Measurements from ENCODE around the gene RPL37.
A peak's percentile ranks its signal among the peaks of the same experiment; 100 is the strongest.
"Not testable (repeated sequence)": the region's sequence is repeated elsewhere in the genome, so short reads cannot be mapped to it uniquely, and the experiment has no call there.

RPL37 gene

GRCh38 chr5:40834849-40835787 is at the start of gene RPL37:
Gene RPL37, minus strand, starts transcription at chr5:40835222. Its CDS starts 37 bp downstream, at chr5:40835185.
- in situ Hi-C loops (cut with HindIII; ENCODE audit: low pct_ligation_motif_present, low pct_unique_long_range_greater_than_20kb, low sequenced_read_pairs) = no loop called here
- DNase-seq = peak; percentile 93

DNA sequence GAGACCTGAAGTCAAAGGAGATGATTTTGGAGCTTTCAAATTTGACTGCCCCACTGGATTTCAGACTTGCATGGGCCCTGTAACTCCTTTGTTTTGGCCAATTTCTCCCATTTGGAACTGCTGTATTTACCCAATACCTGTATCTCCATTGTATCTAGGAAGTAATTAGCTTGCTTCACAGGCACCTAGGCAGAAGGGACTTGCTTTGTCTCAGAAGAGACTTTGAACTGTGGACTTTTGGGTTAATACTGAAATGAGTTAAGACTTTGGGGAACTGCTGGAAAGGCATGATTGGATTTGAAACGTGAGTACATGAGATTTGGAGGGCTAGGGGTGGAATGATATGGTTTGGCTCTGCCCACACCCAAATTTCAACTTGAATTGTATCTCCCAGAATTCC is 48.0 kb upstream of the RPL37 start:
- DNase-seq; in situ Hi-C loops (cut with HindIII; ENCODE audit: low pct_ligation_motif_present, low pct_unique_long_range_greater_than_20kb, low sequenced_read_pairs): not testable (repeated sequence)

- no peak for DNase-seq
- in situ Hi-C loops (cut with HindIII; ENCODE audit: low pct_ligation_motif_present, low pct_unique_long_range_greater_than_20kb, low sequenced_read_pairs) = no loop called here
These were observed 47.3 kb upstream of the RPL37 start for GRCh38 chr5:40882291-40882690.

DNA sequence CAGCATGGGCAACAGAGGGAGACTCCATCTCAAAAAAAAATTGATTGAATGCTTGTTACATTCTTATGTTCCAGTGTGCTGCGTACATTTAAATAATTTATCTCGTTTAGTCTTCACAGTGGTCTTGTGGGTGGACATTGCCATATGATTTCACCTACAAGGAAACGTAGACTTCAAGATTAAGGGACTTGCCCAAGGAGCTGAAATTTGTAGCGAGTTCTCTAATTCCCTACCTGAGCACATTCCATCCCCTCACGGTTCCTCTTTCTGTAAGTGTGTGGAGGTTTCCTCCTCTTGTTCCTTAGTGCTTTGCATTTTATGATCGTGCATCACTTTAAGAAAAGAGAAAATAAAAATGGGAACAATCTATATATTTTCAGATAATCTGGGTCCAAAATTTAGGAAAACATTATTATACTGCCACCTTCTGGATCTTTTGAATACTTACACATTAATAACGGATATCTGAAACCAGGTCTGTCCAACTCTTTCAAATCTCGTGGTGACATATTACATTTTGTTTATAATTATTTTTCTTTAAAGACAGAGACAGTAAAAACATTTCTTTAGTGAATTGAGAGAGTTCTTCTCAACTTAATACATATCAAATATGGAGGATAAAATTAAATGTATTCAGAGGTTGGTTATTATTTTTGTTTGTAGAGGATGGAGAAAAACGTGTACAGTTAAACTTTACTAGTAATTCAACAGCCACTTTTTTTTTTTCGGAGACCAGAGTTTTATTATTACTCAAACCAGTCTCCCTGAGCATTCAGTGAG is 44.3 kb upstream of the RPL37 start:
- in situ Hi-C loops (cut with HindIII; ENCODE audit: low pct_ligation_motif_present, low pct_unique_long_range_greater_than_20kb, low sequenced_read_pairs) = no loop called here
- peak; percentile 25 for DNase-seq

DNA sequence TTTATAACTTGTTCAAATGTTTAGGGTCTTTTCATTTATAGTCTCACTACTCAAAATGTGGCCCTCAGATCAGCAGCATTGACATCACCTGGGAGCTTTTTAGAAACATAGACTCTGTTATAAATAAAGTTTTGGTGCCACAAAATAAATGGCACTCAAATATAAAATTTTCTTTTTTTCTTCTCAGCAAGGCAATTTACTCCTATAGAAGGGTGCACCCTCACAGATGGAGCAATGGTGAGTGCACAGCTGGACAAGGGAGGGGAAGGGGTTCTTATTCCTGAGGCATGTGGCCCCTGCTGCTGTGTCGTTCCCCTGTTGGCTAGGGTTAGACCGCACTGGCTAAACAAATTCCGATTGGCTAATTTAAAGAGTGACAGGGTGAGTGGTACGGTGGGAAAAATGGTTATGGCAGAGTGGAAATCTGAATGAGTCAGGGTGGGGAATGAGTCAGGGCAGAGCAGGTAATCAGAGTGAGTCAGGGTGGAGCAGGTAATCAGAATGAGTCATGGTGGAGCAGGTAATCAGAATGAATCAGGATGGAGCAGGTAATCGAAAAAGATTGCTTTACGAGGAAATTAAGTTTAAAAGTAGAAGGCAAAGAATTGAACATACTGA is 42.5 kb upstream of the RPL37 start:
- in situ Hi-C loops (cut with HindIII; ENCODE audit: low pct_ligation_motif_present, low pct_unique_long_range_greater_than_20kb, low sequenced_read_pairs) = no loop called here
- no peak for DNase-seq

DNA sequence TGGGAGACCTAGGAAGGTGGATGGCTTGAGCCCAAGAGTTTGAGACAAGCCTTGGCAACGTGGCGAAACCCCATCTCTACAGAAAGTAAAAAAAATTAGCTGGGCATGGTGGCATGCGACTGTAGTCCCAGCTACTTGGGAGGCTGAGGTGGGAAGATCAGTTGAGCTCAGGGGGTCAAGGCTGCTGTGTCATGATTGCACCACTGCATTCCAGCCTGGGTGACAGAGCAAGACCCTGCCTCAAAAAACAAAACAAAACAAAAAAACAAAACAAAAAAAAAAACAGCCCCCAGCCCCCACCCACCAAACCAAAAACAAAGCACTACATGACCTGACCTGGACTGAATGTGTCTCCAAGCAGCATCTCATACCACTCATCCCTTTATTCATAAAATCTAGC is 40.9 kb upstream of the RPL37 start:
- DNase-seq = no peak
- in situ Hi-C loops (cut with HindIII; ENCODE audit: low pct_ligation_motif_present, low pct_unique_long_range_greater_than_20kb, low sequenced_read_pairs) = no loop called here

GRCh38 chr5:40873286-40873880 is 38.4 kb upstream of the RPL37 start:
- in situ Hi-C loops (cut with HindIII; ENCODE audit: low pct_ligation_motif_present, low pct_unique_long_range_greater_than_20kb, low sequenced_read_pairs) = no loop called here

GRCh38 chr5:40872253-40872652 is 37.2 kb upstream of the RPL37 start:
- DNase-seq; in situ Hi-C loops (cut with HindIII; ENCODE audit: low pct_ligation_motif_present, low pct_unique_long_range_greater_than_20kb, low sequenced_read_pairs): not testable (repeated sequence)

More at GRCh38 chr5:40873286-40873880, 38.4 kb upstream of the RPL37 start:
- DNase-seq = no peak

DNA sequence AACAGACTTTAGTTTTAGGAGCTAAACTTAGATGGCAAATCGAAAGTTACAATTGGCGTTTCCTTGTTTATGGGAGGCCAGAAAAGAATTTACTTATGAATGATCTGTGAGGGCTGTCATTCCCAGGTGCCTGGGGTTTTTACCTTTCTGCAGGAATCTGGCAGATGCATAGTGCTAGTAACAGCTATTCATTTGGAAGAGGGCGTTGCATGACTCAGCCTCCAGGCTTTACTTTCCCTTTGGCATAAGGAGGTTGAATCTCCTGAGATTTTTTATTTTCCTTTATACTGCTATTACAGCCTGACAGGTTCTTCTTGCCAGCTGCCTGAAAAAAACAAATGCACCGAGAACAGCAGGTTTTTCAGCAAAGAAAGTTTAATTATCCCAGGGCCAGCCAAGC is 36.2 kb upstream of the RPL37 start:
- no peak for DNase-seq
- in situ Hi-C loops (cut with HindIII; ENCODE audit: low pct_ligation_motif_present, low pct_unique_long_range_greater_than_20kb, low sequenced_read_pairs) = no loop called here

GRCh38 chr5:40869384-40869783 is 34.4 kb upstream of the RPL37 start:
- DNase-seq = no peak
- in situ Hi-C loops (cut with HindIII; ENCODE audit: low pct_ligation_motif_present, low pct_unique_long_range_greater_than_20kb, low sequenced_read_pairs) = no loop called here

- in situ Hi-C loops (cut with HindIII; ENCODE audit: low pct_ligation_motif_present, low pct_unique_long_range_greater_than_20kb, low sequenced_read_pairs) = no loop called here
- no peak for DNase-seq
These were observed 31.8 kb upstream of the RPL37 start for GRCh38 chr5:40866844-40867243.

- DNase-seq; in situ Hi-C loops (cut with HindIII; ENCODE audit: low pct_ligation_motif_present, low pct_unique_long_range_greater_than_20kb, low sequenced_read_pairs): not testable (repeated sequence)
These were observed 30.0 kb upstream of the RPL37 start for GRCh38 chr5:40865004-40865403.

DNA sequence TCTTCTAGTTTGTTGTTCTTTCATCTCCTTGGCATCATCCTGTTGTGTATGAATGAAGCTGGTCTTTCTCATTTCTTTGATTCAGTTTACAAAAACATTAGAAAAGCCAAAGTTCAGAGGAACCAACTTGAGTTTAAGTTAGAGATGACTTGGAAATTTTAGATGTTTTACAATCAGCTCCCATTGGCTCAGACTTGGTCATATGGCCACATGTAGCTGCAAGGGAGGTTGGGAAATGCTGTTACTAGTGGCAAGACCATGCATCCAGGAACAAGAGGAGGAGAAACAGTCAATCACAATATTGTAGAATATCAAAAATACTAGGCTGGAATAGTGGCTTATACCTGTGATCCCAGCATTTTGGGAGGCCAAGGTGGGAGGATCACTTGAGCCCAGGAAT is 25.7 kb upstream of the RPL37 start:
- in situ Hi-C loops (cut with HindIII; ENCODE audit: low pct_ligation_motif_present, low pct_unique_long_range_greater_than_20kb, low sequenced_read_pairs) = no loop called here
- no peak for DNase-seq

GRCh38 chr5:40853632-40854192 is 18.7 kb upstream of the RPL37 start:
- no peak for DNase-seq
- in situ Hi-C loops (cut with HindIII; ENCODE audit: low pct_ligation_motif_present, low pct_unique_long_range_greater_than_20kb, low sequenced_read_pairs) = no loop called here

DNA sequence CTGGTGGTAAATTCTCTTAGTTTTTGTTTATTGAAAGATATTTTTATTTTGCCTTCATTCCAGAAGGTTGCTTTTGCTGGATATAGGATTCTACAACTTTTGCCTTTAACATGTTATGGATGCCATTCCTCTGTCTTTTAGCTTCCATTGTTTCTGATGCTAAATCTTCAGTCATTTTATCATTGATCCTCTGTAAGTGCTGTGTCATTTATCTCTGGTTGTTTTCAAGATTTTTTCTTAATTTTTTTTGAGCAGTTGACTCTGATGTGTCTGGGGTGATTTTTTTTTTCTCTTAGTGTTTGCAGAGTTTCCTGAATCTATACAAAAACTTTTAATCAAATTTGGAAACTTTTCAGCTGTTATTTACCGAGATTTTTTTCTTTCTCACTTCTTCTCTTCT is 12.5 kb upstream of the RPL37 start:
- in situ Hi-C loops (cut with HindIII; ENCODE audit: low pct_ligation_motif_present, low pct_unique_long_range_greater_than_20kb, low sequenced_read_pairs) = no loop called here

DNA sequence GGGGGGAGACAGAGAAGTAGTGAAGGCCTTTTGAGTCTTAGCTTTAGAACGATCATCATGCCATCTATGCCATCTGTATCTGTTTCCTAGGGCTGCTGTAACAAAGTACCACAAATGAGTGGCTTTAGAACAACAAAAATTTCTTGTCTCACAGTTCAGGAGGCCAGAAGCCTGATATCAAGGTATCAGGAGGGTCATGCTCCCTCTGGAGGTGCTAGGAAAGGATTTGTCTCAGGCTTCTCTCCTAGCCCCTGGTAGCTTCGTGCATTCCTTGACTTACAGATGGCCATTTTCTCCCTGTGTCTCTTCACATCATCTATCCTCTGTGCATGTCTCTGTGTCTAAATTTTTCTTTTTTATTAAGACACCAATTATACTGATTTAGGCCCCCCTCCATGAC is 11.3 kb upstream of the RPL37 start:
- in situ Hi-C loops (cut with HindIII; ENCODE audit: low pct_ligation_motif_present, low pct_unique_long_range_greater_than_20kb, low sequenced_read_pairs) = no loop called here
- no peak for DNase-seq

More for the DNA sequence above, 12.5 kb upstream of the RPL37 start:
- no peak for DNase-seq

DNA sequence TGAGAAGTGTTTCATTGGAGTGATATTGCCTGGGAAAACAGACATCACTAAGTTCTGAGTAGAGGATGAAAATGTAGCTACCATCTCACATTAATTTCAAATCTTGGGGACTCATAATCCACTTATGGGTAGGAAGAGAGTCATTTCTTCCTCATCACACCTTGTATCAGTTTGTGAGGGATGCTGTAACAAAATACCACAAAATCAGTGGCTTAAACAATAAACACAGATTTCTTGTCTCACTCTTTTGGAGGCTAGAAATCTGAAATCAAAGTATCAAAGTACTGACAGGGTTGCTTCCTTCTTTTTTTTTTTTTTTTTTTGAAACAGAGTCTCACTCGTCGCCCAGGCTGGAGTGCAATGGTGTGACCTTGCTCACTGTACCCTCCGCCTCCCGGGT is 9.5 kb upstream of the RPL37 start:
- in situ Hi-C loops (cut with HindIII; ENCODE audit: low pct_ligation_motif_present, low pct_unique_long_range_greater_than_20kb, low sequenced_read_pairs) = no loop called here
- no peak for DNase-seq

DNA sequence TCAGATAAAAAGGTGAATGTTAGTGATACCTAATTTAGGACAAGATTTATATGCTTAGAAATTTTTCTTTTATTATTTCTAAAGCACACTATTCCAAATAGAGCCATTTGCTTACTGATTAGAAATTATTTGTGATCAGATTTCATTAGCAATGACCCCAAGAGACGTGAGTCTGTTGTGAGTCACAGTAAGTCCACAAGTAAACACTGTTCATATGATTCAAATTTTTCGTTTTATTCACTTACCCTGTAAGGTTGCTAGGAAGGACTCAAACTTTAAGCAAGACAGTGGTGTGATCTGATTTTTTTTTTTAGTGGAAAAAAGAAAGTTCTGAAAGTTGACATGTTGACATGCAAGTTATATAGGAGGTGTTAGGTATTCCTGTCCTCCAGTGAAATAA is 7.3 kb upstream of the RPL37 start:
- in situ Hi-C loops (cut with HindIII; ENCODE audit: low pct_ligation_motif_present, low pct_unique_long_range_greater_than_20kb, low sequenced_read_pairs) = no loop called here
- no peak for DNase-seq

Measured in ACHN (cell line).